ENCODE data around the gene UBR1. TPM values are rescaled to one million over a fixed set of nuclear protein-coding genes. Genes with fewer than 3 reads are reported as not detected.

UBR1 gene
- polyA plus RNA-seq, 1 donor (not counting 4 experiments of a cell fraction or from before 2014, with no cell fraction given), result 17.4 TPM

DNA sequence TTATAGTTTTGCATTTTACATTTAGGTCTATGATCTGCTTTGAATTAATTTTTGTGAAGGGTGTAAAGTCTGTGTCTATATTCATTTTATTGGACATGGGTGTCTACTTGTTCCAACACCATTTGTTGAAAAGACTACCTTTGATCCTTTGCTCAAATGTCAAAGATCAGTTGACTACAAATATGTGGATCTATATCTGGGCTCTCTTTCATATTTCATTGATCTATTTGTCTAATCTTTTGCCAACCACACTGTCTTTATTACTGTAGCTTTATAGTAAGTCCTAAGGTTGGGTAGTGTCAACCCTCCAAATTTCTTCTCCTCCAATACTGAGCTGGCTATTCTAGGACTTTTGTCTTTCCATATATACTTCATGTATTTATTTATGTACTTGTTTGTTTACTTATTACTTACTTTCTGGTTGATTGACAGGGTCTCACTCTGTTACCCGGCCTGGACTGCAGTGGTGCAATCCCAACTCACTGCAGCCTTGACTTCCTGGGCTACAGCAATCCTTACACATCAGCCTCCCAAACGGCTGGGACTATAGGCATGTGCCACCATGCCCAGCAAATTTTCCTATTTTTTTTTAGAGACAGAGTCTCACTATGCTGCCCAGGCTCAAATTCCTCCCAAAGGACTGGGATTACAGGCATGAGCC, 131.5 kb downstream of the UBR1 start:
- no peak overlapping the region for H2AFZ ChIP-seq (ENCODE audit: control insufficient read depth, low read length)
- no peaks in the 10 kb centered on the region for H3K4me1 ChIP-seq (ENCODE audit: control insufficient read depth, extremely low read depth, insufficient read depth, low read length)
- no peak overlapping the region for H3K4me3 ChIP-seq (ENCODE audit: control insufficient read depth in 2 of 3, extremely low read depth in 1 of 3, insufficient read depth in 2 of 3, low read depth in 1 of 3, low read length in 3 of 3)
- TF ChIP-seq, protein P1, sequence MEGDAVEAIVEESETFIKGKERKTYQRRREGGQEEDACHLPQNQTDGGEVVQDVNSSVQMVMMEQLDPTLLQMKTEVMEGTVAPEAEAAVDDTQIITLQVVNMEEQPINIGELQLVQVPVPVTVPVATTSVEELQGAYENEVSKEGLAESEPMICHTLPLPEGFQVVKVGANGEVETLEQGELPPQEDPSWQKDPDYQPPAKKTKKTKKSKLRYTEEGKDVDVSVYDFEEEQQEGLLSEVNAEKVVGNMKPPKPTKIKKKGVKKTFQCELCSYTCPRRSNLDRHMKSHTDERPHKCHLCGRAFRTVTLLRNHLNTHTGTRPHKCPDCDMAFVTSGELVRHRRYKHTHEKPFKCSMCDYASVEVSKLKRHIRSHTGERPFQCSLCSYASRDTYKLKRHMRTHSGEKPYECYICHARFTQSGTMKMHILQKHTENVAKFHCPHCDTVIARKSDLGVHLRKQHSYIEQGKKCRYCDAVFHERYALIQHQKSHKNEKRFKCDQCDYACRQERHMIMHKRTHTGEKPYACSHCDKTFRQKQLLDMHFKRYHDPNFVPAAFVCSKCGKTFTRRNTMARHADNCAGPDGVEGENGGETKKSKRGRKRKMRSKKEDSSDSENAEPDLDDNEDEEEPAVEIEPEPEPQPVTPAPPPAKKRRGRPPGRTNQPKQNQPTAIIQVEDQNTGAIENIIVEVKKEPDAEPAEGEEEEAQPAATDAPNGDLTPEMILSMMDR (optimal IDR thresholded peaks at IDR 0.05 in 1 of 3, IDR thresholded peaks at IDR 0.05 in 1 of 3, conservative IDR thresholded peaks at IDR 0.05 in 1 of 3; ENCODE audit: extremely low read depth in 1 of 3, insufficient read depth in 2 of 3, low read length in 3 of 3), result no peak
- no peak for TF ChIP-seq EZH2 (IDR thresholded peaks at IDR 0.05; ENCODE audit: low read length)
- H3K79me2 ChIP-seq (ENCODE audit: control insufficient read depth, insufficient read depth, low read length), result no peaks in the 10 kb centered on the region
- no peak overlapping the region for H3K27ac ChIP-seq (ENCODE audit: control insufficient read depth, insufficient read depth, low read length)
- dilution Hi-C loops (cut with MboI; ENCODE audit: extremely low pct_ligation_motif_present, low sequenced_read_pairs), result no loop called here
- H3K4me2 ChIP-seq (ENCODE audit: control insufficient read depth, extremely low read depth, insufficient read depth, low read depth, low read length), result no peak overlapping the region
- H4K20me1 ChIP-seq (ENCODE audit: control insufficient read depth, extremely low read depth, insufficient read depth, low read length), result no peaks in the 10 kb centered on the region
- FAIRE-seq (no peak), DNase-seq (ENCODE audit: low read depth, low spot score) (no peak)
- no peaks in the 10 kb centered on the region for H3K27me3 ChIP-seq (ENCODE audit: control insufficient read depth, extremely low read depth, insufficient read depth, low read length)
- peaks cover 13 to 14% of the 10 kb centered on the region in 2 experiments for H3K36me3 ChIP-seq (ENCODE audit: control insufficient read depth in 2 of 2, extremely low read depth in 1 of 2, insufficient read depth in 2 of 2, low read length in 2 of 2)
- H3K9me3 ChIP-seq (ENCODE audit: control insufficient read depth, low read depth, low read length), result no peaks in the 10 kb centered on the region
- no peaks in the 10 kb centered on the region for H3K9me1 ChIP-seq (ENCODE audit: control insufficient read depth, extremely low read depth, insufficient read depth, low read length)
- no peak overlapping the region for H3K9ac ChIP-seq (ENCODE audit: control insufficient read depth, extremely low read depth, insufficient read depth, low read length)

DNA sequence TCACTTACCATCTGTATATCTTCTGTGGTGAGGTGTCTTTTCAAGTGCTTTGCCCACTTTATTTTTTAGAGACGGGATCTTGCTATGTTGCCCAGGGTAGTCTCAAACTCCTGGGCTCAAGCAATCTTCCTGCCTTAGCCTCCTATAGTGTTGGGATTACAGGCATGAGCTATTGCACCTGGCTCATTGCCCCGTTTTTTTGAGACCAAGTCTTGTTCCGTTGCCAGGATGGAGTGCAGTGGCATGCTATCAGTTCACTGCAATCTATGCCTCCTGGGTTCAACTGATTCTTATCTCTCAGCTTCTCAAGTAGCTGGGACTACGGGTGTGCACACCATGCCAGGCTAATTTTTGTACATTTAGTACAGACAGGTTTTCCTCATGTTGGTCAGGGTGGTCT, 132.7 kb downstream of the UBR1 start:
- FAIRE-seq (no peak), DNase-seq (ENCODE audit: low read depth, low spot score) (no peak)
- H3K9me1 ChIP-seq (ENCODE audit: control insufficient read depth, extremely low read depth, insufficient read depth, low read length), result no peaks in the 10 kb centered on the region
- TF ChIP-seq, protein P1 (optimal IDR thresholded peaks at IDR 0.05 in 1 of 3, IDR thresholded peaks at IDR 0.05 in 1 of 3, conservative IDR thresholded peaks at IDR 0.05 in 1 of 3; ENCODE audit: extremely low read depth in 1 of 3, insufficient read depth in 2 of 3, low read length in 3 of 3), result no peak
- TF ChIP-seq EZH2 (IDR thresholded peaks at IDR 0.05; ENCODE audit: low read length), result no peak
- no peaks in the 10 kb centered on the region for H3K27me3 ChIP-seq (ENCODE audit: control insufficient read depth, extremely low read depth, insufficient read depth, low read length)
- H4K20me1 ChIP-seq (ENCODE audit: control insufficient read depth, extremely low read depth, insufficient read depth, low read length), result no peaks in the 10 kb centered on the region
- peaks cover 13 to 14% of the 10 kb centered on the region in 2 experiments for H3K36me3 ChIP-seq (ENCODE audit: control insufficient read depth in 2 of 2, extremely low read depth in 1 of 2, insufficient read depth in 2 of 2, low read length in 2 of 2)
- no peaks in the 10 kb centered on the region for H3K4me1 ChIP-seq (ENCODE audit: control insufficient read depth, extremely low read depth, insufficient read depth, low read length)
- H3K4me3 ChIP-seq (ENCODE audit: control insufficient read depth in 2 of 3, extremely low read depth in 1 of 3, insufficient read depth in 2 of 3, low read depth in 1 of 3, low read length in 3 of 3), result no peak overlapping the region
- no peak overlapping the region for H2AFZ ChIP-seq (ENCODE audit: control insufficient read depth, low read length)
- no peak overlapping the region for H3K9ac ChIP-seq (ENCODE audit: control insufficient read depth, extremely low read depth, insufficient read depth, low read length)
- no peaks in the 10 kb centered on the region for H3K79me2 ChIP-seq (ENCODE audit: control insufficient read depth, insufficient read depth, low read length)
- no peak overlapping the region for H3K27ac ChIP-seq (ENCODE audit: control insufficient read depth, insufficient read depth, low read length)
- dilution Hi-C loops (cut with MboI; ENCODE audit: extremely low pct_ligation_motif_present, low sequenced_read_pairs), result no loop called here
- no peak overlapping the region for H3K4me2 ChIP-seq (ENCODE audit: control insufficient read depth, extremely low read depth, insufficient read depth, low read depth, low read length)
- H3K9me3 ChIP-seq (ENCODE audit: control insufficient read depth, low read depth, low read length), result no peaks in the 10 kb centered on the region

All from keratinocyte (primary cell).